Mesothelial cell of epicardium (in vitro differentiated cells): Measurements from ENCODE around the gene GPSM1. TPM values are rescaled to one million over a fixed set of nuclear protein-coding genes. Genes with fewer than 3 reads are reported as not detected.

Experiments used
- DNase-seq, 2 experiments: peaks; one replicate each; pipeline ENCODE4 v3.0.0; 2021; ENCODE audit warnings: low spot score in 2 of 2; ENCODE audit not compliant: unreplicated experiment in 2 of 2
- H3K27ac Mint-ChIP-seq: 2 replicates; pipeline ENCODE4 v1.8.0; 2021; ENCODE audit warnings: mixed read lengths
- H3K27me3 Mint-ChIP-seq: 2 replicates; pipeline ENCODE4 v1.8.0; 2021; ENCODE audit warnings: low read depth, mixed read lengths
- H3K36me3 Mint-ChIP-seq: 2 replicates; pipeline ENCODE4 v1.8.0; 2021; ENCODE audit warnings: mixed read lengths
- H3K4me1 Mint-ChIP-seq: 2 replicates; pipeline ENCODE4 v1.8.0; 2021; ENCODE audit warnings: mixed read lengths
- H3K4me3 Mint-ChIP-seq: 2 replicates; pipeline ENCODE4 v1.8.0; 2021; ENCODE audit warnings: mild to moderate bottlenecking, moderate library complexity, mixed read lengths
- H3K9me3 Mint-ChIP-seq: 2 replicates; pipeline ENCODE4 v1.8.0; 2021; ENCODE audit warnings: mixed read lengths
- total RNA-seq: library from RNA; stranded (reverse); gene quantifications from 3 replicates; pipeline ENCODE4 v1.2.1, GENCODE V29; 2021
- TF ChIP-seq, protein P1 (sequence below): fragments of 200-600 bp; sonication (generic); IDR thresholded peaks from one replicate; pipeline ENCODE4 v1.5.0; 2021; ENCODE audit warnings: antibody characterized with exemption; ENCODE audit not compliant: unreplicated experiment

Gene GPSM1, protein sequence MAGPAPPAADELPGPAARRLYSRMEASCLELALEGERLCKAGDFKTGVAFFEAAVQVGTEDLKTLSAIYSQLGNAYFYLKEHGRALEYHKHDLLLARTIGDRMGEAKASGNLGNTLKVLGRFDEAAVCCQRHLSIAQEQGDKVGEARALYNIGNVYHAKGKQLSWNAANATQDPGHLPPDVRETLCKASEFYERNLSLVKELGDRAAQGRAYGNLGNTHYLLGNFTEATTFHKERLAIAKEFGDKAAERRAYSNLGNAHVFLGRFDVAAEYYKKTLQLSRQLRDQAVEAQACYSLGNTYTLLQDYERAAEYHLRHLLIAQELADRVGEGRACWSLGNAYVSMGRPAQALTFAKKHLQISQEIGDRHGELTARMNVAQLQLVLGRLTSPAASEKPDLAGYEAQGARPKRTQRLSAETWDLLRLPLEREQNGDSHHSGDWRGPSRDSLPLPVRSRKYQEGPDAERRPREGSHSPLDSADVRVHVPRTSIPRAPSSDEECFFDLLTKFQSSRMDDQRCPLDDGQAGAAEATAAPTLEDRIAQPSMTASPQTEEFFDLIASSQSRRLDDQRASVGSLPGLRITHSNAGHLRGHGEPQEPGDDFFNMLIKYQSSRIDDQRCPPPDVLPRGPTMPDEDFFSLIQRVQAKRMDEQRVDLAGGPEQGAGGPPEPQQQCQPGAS
- 98.6 to 103 TPM (median 102 TPM) in 3 replicates for total RNA-seq

GRCh38 chr9:136327304-136327974, at the start of gene GPSM1:
GPSM1 (plus strand) TSS chr9:136327539; CDS start chr9:136327696, 157 bp downstream.
- no peaks in the 10 kb centered on the region for H3K9me3 Mint-ChIP-seq
- H3K36me3 Mint-ChIP-seq, result no peaks in the 10 kb centered on the region
- peak within 1 kb of the TSS; percentile 91 for H3K27ac Mint-ChIP-seq
- peaks cover 32% of the 10 kb centered on the region for H3K4me1 Mint-ChIP-seq
- H3K4me3 Mint-ChIP-seq, result peak within 1 kb of the TSS; percentile 86
- no peaks in the 10 kb centered on the region for H3K27me3 Mint-ChIP-seq
- peak; percentile 51 to 67 for DNase-seq
- TF ChIP-seq, protein P1, sequence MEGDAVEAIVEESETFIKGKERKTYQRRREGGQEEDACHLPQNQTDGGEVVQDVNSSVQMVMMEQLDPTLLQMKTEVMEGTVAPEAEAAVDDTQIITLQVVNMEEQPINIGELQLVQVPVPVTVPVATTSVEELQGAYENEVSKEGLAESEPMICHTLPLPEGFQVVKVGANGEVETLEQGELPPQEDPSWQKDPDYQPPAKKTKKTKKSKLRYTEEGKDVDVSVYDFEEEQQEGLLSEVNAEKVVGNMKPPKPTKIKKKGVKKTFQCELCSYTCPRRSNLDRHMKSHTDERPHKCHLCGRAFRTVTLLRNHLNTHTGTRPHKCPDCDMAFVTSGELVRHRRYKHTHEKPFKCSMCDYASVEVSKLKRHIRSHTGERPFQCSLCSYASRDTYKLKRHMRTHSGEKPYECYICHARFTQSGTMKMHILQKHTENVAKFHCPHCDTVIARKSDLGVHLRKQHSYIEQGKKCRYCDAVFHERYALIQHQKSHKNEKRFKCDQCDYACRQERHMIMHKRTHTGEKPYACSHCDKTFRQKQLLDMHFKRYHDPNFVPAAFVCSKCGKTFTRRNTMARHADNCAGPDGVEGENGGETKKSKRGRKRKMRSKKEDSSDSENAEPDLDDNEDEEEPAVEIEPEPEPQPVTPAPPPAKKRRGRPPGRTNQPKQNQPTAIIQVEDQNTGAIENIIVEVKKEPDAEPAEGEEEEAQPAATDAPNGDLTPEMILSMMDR, result no peak

GRCh38 chr9:136277746-136278145, 49.6 kb upstream of the GPSM1 start:
- Mint-ChIP-seq H3K4me1 (no peaks in the 10 kb centered on the region), H3K4me3 (no peak overlapping the region), H3K9me3 (no peaks in the 10 kb centered on the region), H3K27me3 (peaks cover 41% of the 10 kb centered on the region), H3K27ac (no peak overlapping the region), H3K36me3 (no peaks in the 10 kb centered on the region)
- TF ChIP-seq, protein P1, result no peak
- DNase-seq, result no peak

DNA sequence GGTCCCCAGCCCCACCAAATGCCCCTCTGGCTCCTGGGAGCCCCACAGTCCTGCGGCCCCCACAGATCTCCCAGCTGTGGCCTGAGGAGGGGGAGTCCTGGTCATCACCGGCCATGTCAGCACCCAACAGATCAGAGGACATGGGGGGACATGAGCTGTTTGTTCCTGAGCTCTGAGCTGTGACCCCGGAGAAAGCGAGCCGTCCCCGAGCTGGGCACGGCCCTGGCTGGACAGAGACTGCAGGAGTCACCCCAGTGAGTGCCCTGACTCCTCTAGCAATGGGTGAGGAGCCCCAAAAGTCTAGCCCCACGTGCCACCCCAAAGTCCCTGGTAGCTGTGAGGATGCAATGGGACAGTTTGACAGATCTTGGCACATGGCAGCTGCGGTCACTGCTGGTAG, 49.1 kb upstream of the GPSM1 start:
- H3K27me3 Mint-ChIP-seq, result peaks cover 37% of the 10 kb centered on the region
- H3K36me3 Mint-ChIP-seq, result no peaks in the 10 kb centered on the region
- H3K4me1 Mint-ChIP-seq, result no peaks in the 10 kb centered on the region
- no peak overlapping the region for H3K4me3 Mint-ChIP-seq
- TF ChIP-seq, protein P1, result no peak
- DNase-seq, result no peak
- no peaks in the 10 kb centered on the region for H3K9me3 Mint-ChIP-seq
- H3K27ac Mint-ChIP-seq, result no peak overlapping the region

- H3K27me3 Mint-ChIP-seq, result peaks cover 38% of the 10 kb centered on the region
- no peaks in the 10 kb centered on the region for H3K9me3 Mint-ChIP-seq
- H3K27ac Mint-ChIP-seq, result no peak overlapping the region
- H3K4me3 Mint-ChIP-seq, result no peak overlapping the region
- no peak for DNase-seq
- no peaks in the 10 kb centered on the region for H3K4me1 Mint-ChIP-seq
- TF ChIP-seq, protein P1, result no peak
- H3K36me3 Mint-ChIP-seq, result no peaks in the 10 kb centered on the region
Measured at GRCh38 chr9:136278894-136279293, 48.4 kb upstream of the GPSM1 start.

DNA sequence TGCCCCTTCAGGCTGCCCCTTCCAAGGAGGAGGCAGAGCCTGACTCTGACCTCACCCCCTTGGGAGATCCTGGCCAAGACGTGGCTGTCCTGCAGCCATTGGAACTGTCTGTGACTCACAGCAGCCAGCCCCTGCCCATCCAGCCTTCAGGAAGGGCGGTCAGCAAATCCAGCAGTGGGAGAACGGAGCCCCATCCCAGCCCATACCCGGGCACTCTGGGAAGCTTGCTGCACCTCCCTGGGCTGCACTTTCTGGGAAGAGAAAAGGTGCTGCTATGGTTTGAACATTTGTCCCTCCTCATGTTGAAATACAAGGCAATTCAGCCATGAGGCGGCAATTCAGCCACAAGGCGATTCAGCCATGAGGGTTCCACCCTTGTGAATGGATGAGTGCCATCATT, 47.9 kb upstream of the GPSM1 start:
- Mint-ChIP-seq H3K27ac (no peak overlapping the region), H3K4me1 (no peaks in the 10 kb centered on the region), H3K27me3 (peaks cover 38% of the 10 kb centered on the region), H3K9me3 (no peaks in the 10 kb centered on the region), H3K36me3 (no peaks in the 10 kb centered on the region), H3K4me3 (no peak overlapping the region)
- no peak for DNase-seq
- TF ChIP-seq, protein P1, result no peak
